Raji (cell line): ENCODE results near the gene CCDC39.

Source experiments
- POLR2A ChIP-seq: IDR thresholded peaks from 2 replicates; pipeline ENCODE4 v1.6.1; 2011; ENCODE audit warnings: low read depth, low read length, control low read depth; ENCODE audit not compliant: insufficient read depth

Gene CCDC39

GRCh38 chr3:180646187-180646790, 33.0 kb downstream of the CCDC39 start:
- no peak for TF ChIP-seq POLR2A

- TF ChIP-seq POLR2A = no peak
Measured at GRCh38 chr3:180640987-180641386, 38.3 kb downstream of the CCDC39 start.

GRCh38 chr3:180633722-180634121, 45.6 kb downstream of the CCDC39 start:
- no peak for TF ChIP-seq POLR2A

GRCh38 chr3:180631317-180631716, 48.0 kb downstream of the CCDC39 start:
- no peak for TF ChIP-seq POLR2A

GRCh38 chr3:180630371-180630770, 48.9 kb downstream of the CCDC39 start:
- TF ChIP-seq POLR2A = no peak

GRCh38 chr3:180626844-180627243, 52.4 kb downstream of the CCDC39 start:
- no peak for TF ChIP-seq POLR2A

GRCh38 chr3:180624714-180625113, 54.6 kb downstream of the CCDC39 start:
- no peak for TF ChIP-seq POLR2A

- no peak for TF ChIP-seq POLR2A
Measured at GRCh38 chr3:180619723-180620122, 59.6 kb downstream of the CCDC39 start.

GRCh38 chr3:180617049-180617448, 62.2 kb downstream of the CCDC39 start:
- TF ChIP-seq POLR2A = no peak

- TF ChIP-seq POLR2A = no peak
Measured at GRCh38 chr3:180615954-180616353, 63.3 kb downstream of the CCDC39 start.

GRCh38 chr3:180612364-180612763, 66.9 kb downstream of the CCDC39 start:
- no peak for TF ChIP-seq POLR2A

- TF ChIP-seq POLR2A = no peak
Measured at GRCh38 chr3:180611006-180611405, 68.3 kb downstream of the CCDC39 start.

GRCh38 chr3:180601688-180602666, 77.3 kb downstream of the CCDC39 start, which contains the start of gene TTC14:
Gene TTC14 (plus strand): TSS chr3:180602163. CDS start chr3:180602262, 99 bp downstream.
- TF ChIP-seq POLR2A = peak; percentile 93

- no peak for TF ChIP-seq POLR2A
Measured at GRCh38 chr3:180600473-180600872, 78.8 kb downstream of the CCDC39 start.

- no peak for TF ChIP-seq POLR2A
Measured at GRCh38 chr3:180595559-180595935, 83.7 kb downstream of the CCDC39 start.
